Stomach (tissue), 4 donors: ENCODE data around the gene ELL2.

Source experiments
- CTCF ChIP-seq, 7 experiments: fragments of 450-650 bp in 4 of 7; fragments of 200-600 bp in 3 of 7; sonication (generic) in 3 of 7; IDR thresholded peaks; one replicate each; pipeline ENCODE4 v1.5.1; 2016 to 2019; ENCODE audit warnings: antibody characterized with exemption in 7 of 7, control low read depth in 2 of 7, mild to moderate bottlenecking in 1 of 7
- EP300 ChIP-seq: sonication (generic); formaldehyde crosslinking; IDR thresholded peaks from one replicate; pipeline ENCODE4 v1.6.1; 2017; ENCODE audit warnings: antibody characterized with exemption
- POLR2A ChIP-seq, 4 donors: fragments of 450-650 bp; IDR thresholded peaks; one replicate each; pipeline ENCODE4 v1.6.1; 2016; ENCODE audit warnings: antibody characterized with exemption in 4 of 4, control low read depth in 2 of 4, mild to moderate bottlenecking in 1 of 4, moderate library complexity in 1 of 4
- POLR2AphosphoS5 ChIP-seq, 3 donors: sonication (generic); formaldehyde crosslinking; IDR thresholded peaks; one replicate each; pipeline ENCODE4 v1.6.1; 2016; ENCODE audit warnings: antibody characterized with exemption in 3 of 3

GRCh38 chr5:95925378-95925744, 36.3 kb downstream of the ELL2 start:
- TF ChIP-seq CTCF (IDR thresholded peaks at IDR 0.05) (no peak), POLR2AphosphoS5 (IDR thresholded peaks at IDR 0.05) (no peak), POLR2A (IDR thresholded peaks at IDR 0.05) (no peak), EP300 (no peak)
